GM10847 (cell line): Measurements from ENCODE around the gene CA10.

Source experiments
- POLR2A ChIP-seq: IDR thresholded peaks from 2 replicates; pipeline ENCODE4 v1.6.1; 2011; ENCODE audit not compliant: insufficient read length; ENCODE audit errors: extremely low read depth

CA10 gene

GRCh38 chr17:51815097-51815496, 343.4 kb downstream of the CA10 start:
- TF ChIP-seq POLR2A, result no peak

GRCh38 chr17:51814521-51814920, 344.0 kb downstream of the CA10 start:
- no peak for TF ChIP-seq POLR2A

GRCh38 chr17:51813784-51814174, 344.7 kb downstream of the CA10 start:
- TF ChIP-seq POLR2A, result no peak

GRCh38 chr17:51813140-51813783, 345.3 kb downstream of the CA10 start:
- no peak for TF ChIP-seq POLR2A

- TF ChIP-seq POLR2A, result no peak
These were observed 351.1 kb downstream of the CA10 start for GRCh38 chr17:51807460-51807859.

GRCh38 chr17:51805765-51806164, 352.7 kb downstream of the CA10 start:
- no peak for TF ChIP-seq POLR2A

GRCh38 chr17:51805185-51805584, 353.3 kb downstream of the CA10 start:
- TF ChIP-seq POLR2A, result no peak

GRCh38 chr17:51803161-51803560, 355.4 kb downstream of the CA10 start:
- TF ChIP-seq POLR2A, result no peak

- no peak for TF ChIP-seq POLR2A
These were observed 356.0 kb downstream of the CA10 start for GRCh38 chr17:51802544-51802943.

- no peak for TF ChIP-seq POLR2A
These were observed 356.9 kb downstream of the CA10 start for GRCh38 chr17:51801626-51802025.

- no peak for TF ChIP-seq POLR2A
These were observed 358.5 kb downstream of the CA10 start for GRCh38 chr17:51799981-51800380.

- no peak for TF ChIP-seq POLR2A
These were observed 359.3 kb downstream of the CA10 start for GRCh38 chr17:51799240-51799639.

- no peak for TF ChIP-seq POLR2A
These were observed 361.4 kb downstream of the CA10 start for GRCh38 chr17:51797150-51797549.

- TF ChIP-seq POLR2A, result no peak
These were observed 362.5 kb downstream of the CA10 start for GRCh38 chr17:51796026-51796425.

- no peak for TF ChIP-seq POLR2A
These were observed 363.1 kb downstream of the CA10 start for GRCh38 chr17:51795401-51795800.

GRCh38 chr17:51794466-51794865, 364.0 kb downstream of the CA10 start:
- no peak for TF ChIP-seq POLR2A

GRCh38 chr17:51793686-51794085, 364.8 kb downstream of the CA10 start:
- TF ChIP-seq POLR2A, result no peak

GRCh38 chr17:51778842-51779241, 379.7 kb downstream of the CA10 start:
- no peak for TF ChIP-seq POLR2A

- TF ChIP-seq POLR2A, result no peak
These were observed 388.3 kb downstream of the CA10 start for GRCh38 chr17:51770027-51770759.
